Stimulated activated CD4-positive, alpha-beta T cell treated with anti-CD3 and anti-CD28 coated beads, Interleukin-15, amount 100 ng/mL, for 24 hours (primary cell): ENCODE measurements around the gene FOXA1.
A peak's percentile ranks its signal among the peaks of the same experiment; 100 is the strongest.

Experiments used
- DNase-seq: peaks from one replicate; pipeline ENCODE4 v3.0.0-alpha.2; 2020

Gene FOXA1

GRCh38 chr14:37601865-37602264, 6.8 kb upstream of the FOXA1 start:
- no peak for DNase-seq

- DNase-seq, result no peak
These were observed 6.1 kb upstream of the FOXA1 start for GRCh38 chr14:37600880-37601741.

- DNase-seq, result no peak
These were observed 4.7 kb upstream of the FOXA1 start for GRCh38 chr14:37599507-37600368.

- DNase-seq, result no peak
These were observed 3.9 kb upstream of the FOXA1 start for GRCh38 chr14:37598747-37599506.

GRCh38 chr14:37597914-37598746, 3.1 kb upstream of the FOXA1 start:
- no peak for DNase-seq

GRCh38 chr14:37597538-37597913, 2.5 kb upstream of the FOXA1 start:
- no peak for DNase-seq

GRCh38 chr14:37596790-37597472, 1.9 kb upstream of the FOXA1 start:
- DNase-seq, result no peak

- DNase-seq, result peak; percentile 86
These were observed 966 bp upstream of the FOXA1 start for GRCh38 chr14:37595809-37596621.

GRCh38 chr14:37594238-37594970, 645 bp downstream of the FOXA1 start:
- peak; percentile 45 for DNase-seq

- DNase-seq, result no peak
These were observed 1.4 kb downstream of the FOXA1 start for GRCh38 chr14:37593511-37594237.

GRCh38 chr14:37592482-37593408, 2.3 kb downstream of the FOXA1 start:
- DNase-seq, result no peak

GRCh38 chr14:37591941-37592481, 3.0 kb downstream of the FOXA1 start:
- no peak for DNase-seq

GRCh38 chr14:37591311-37591940, 3.6 kb downstream of the FOXA1 start:
- no peak for DNase-seq

GRCh38 chr14:37590428-37591139, 4.5 kb downstream of the FOXA1 start:
- no peak for DNase-seq

- no peak for DNase-seq
These were observed 5.2 kb downstream of the FOXA1 start for GRCh38 chr14:37589715-37590427.
